Stimulated activated CD8-positive, alpha-beta memory T cell treated with anti-CD3 and anti-CD28 coated beads, Interleukin-4, amount 100 ng/mL, for 1 hour (primary cell): Measurements from ENCODE around the gene ATG4B.
"Not testable (repeated sequence)": the region's sequence is repeated elsewhere in the genome, so short reads cannot be mapped to it uniquely, and the experiment has no call there.

Experiments
- DNase-seq, 2 donors: peaks; one replicate each; pipeline ENCODE4 v3.0.0-alpha.2; 2020; ENCODE audit warnings: low read depth in 2 of 2, low spot score in 1 of 2

ATG4B gene

GRCh38 chr2:241637018-241637794 lies at the start of gene ATG4B, which contains the start of gene THAP4:
Gene ATG4B, plus strand, starts transcription at chr2:241637693. Its CDS starts 22 bp downstream, at chr2:241637715.
Gene THAP4, minus strand, starts transcription at chr2:241637158. Its CDS starts 141 bp downstream, at chr2:241637017.
- peak; percentile 36 to 49 for DNase-seq

GRCh38 chr2:241589863-241590262 lies 47.6 kb upstream of the ATG4B start:
- not testable (repeated sequence) for DNase-seq

GRCh38 chr2:241590496-241591455 lies 46.7 kb upstream of the ATG4B start:
- not testable (repeated sequence) for DNase-seq

- no peak for DNase-seq
These were observed 45.2 kb upstream of the ATG4B start for GRCh38 chr2:241592126-241592845.

GRCh38 chr2:241593271-241593670 lies 44.2 kb upstream of the ATG4B start:
- no peak for DNase-seq

GRCh38 chr2:241595600-241596140 lies 41.8 kb upstream of the ATG4B start:
- no peak for DNase-seq

- DNase-seq, result no peak
These were observed 39.9 kb upstream of the ATG4B start for GRCh38 chr2:241597561-241597960.

GRCh38 chr2:241598061-241598460 lies 39.4 kb upstream of the ATG4B start:
- no peak for DNase-seq

- no peak for DNase-seq
These were observed 39.0 kb upstream of the ATG4B start for GRCh38 chr2:241598487-241598886.

GRCh38 chr2:241599615-241600014 lies 37.9 kb upstream of the ATG4B start:
- DNase-seq, result no peak

GRCh38 chr2:241601841-241602240 lies 35.7 kb upstream of the ATG4B start:
- no peak for DNase-seq

- DNase-seq, result no peak
These were observed 34.8 kb upstream of the ATG4B start for GRCh38 chr2:241602720-241603119.

- no peak for DNase-seq
These were observed 33.8 kb upstream of the ATG4B start for GRCh38 chr2:241603686-241604085.

- DNase-seq, result no peak
These were observed 31.3 kb upstream of the ATG4B start for GRCh38 chr2:241606186-241606585.

- DNase-seq, result no peak
These were observed 30.2 kb upstream of the ATG4B start for GRCh38 chr2:241607162-241607885.

GRCh38 chr2:241608881-241609280 lies 28.6 kb upstream of the ATG4B start:
- DNase-seq, result no peak

- peak; percentile 70 to 79 for DNase-seq
These were observed 27.4 kb upstream of the ATG4B start for GRCh38 chr2:241609859-241610793.

GRCh38 chr2:241611062-241611461 lies 26.4 kb upstream of the ATG4B start:
- no peak for DNase-seq
